Measurements from ENCODE around the gene PEX5. TPM values are rescaled to one million over a fixed set of nuclear protein-coding genes. Genes with fewer than 3 reads are reported as not detected.
"Not testable (repeated sequence)": the region's sequence is repeated elsewhere in the genome, so short reads cannot be mapped to it uniquely, and the experiment has no call there.

Gene PEX5
- total RNA-seq, 1 donor from 2014 or later, result 30.3 TPM

GRCh38 chr12:7207866-7208625 is 18.6 kb downstream of the PEX5 start:
- intact Hi-C loops (cut with DNase I), result no loop called here
- DNase-seq (ENCODE audit: low spot score), result no peak

- DNase-seq (ENCODE audit: low spot score), result no peak
- intact Hi-C loops (cut with DNase I), result no loop called here
Observed at GRCh38 chr12:7209958-7210357, 20.5 kb downstream of the PEX5 start.

- intact Hi-C loops (cut with DNase I), result no loop called here
- DNase-seq (ENCODE audit: low spot score), result no peak
Observed at GRCh38 chr12:7210642-7211151, 21.2 kb downstream of the PEX5 start.

- intact Hi-C loops (cut with DNase I), result no loop called here
- DNase-seq (ENCODE audit: low spot score), result no peak
Observed at GRCh38 chr12:7212678-7213077, 23.2 kb downstream of the PEX5 start.

DNA sequence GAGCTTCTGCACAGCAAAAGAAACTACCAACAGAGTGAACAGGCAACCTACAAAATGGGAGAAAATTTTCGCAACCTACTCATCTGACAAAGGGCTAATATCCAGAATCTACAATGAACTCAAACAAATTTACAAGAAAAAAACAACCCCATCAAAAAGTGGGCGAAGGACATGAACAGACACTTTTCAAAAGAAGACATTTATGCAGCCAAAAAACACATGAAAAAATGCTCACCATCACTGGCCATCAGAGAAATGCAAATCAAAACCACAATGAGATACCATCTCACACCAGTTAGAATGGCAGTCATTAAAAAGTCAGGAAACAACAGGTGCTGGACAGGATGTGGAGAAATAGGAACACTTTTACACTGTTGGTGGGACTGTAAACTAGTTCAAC is 24.3 kb downstream of the PEX5 start:
- DNase-seq (ENCODE audit: low spot score); intact Hi-C loops (cut with DNase I): not testable (repeated sequence)

GRCh38 chr12:7217475-7218069 is 28.1 kb downstream of the PEX5 start:
- DNase-seq (ENCODE audit: low spot score), result no peak

DNA sequence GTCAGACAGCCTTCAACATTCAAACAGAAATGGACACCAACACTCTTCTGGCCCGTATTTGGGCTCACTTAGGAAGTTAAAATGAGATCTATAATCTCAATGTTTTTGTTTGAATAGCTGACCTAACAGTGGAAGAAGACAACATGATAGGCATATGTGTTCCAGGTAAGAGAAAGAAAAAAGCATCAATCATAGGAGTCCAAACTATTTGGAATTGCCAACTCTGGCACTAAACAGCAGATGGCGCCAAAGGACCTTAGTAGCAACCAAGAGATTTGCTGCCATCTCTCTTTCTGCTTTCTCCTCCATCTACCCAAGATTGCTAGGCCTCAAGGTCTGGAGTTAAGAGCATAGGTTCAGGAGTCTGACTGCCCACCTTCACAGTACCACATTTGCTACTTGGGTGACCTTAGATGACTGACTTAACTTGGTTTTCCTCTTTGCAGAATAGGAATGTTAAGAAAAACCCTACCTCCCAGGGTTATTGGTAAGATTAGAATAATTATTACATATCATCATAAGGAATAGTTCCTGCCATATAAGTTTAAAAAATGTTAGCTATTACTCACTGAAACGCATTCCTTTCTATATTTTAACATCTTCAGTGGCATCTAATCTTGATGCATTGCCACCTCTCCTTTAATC is 30.2 kb downstream of the PEX5 start:
- DNase-seq (ENCODE audit: low spot score), result no peak
- intact Hi-C loops (cut with DNase I), result loop anchor here (1.0 to 2.0 kb wide), 2 partner anchors 241 to 419 kb away; no protein-coding TSS in a partner anchor

More at GRCh38 chr12:7217475-7218069, 28.1 kb downstream of the PEX5 start:
- intact Hi-C loops (cut with DNase I), result no loop called here

DNA sequence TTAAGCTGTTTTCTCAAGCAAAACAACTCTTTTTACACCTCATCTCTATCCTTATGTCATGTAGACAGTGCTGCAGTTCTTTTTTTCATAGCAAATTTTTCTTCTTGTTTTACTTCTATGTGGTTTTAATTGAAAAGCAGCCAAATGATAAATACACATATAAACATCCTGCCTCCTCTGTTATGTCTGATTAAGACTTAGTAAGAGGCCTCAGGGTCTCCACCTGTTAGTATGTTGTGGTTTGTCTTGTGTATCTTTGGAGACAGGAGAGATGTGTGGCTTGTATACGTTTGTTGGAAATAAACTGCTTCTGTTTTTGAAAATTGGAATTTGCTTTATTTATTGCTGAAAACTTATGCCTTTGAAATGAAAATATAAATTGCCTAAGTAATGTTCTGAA is 32.0 kb downstream of the PEX5 start:
- no peak for DNase-seq (ENCODE audit: low spot score)
- intact Hi-C loops (cut with DNase I), result loop anchor here (2.0 kb wide), 1 partner anchor 239 kb away; no protein-coding TSS in a partner anchor

DNA sequence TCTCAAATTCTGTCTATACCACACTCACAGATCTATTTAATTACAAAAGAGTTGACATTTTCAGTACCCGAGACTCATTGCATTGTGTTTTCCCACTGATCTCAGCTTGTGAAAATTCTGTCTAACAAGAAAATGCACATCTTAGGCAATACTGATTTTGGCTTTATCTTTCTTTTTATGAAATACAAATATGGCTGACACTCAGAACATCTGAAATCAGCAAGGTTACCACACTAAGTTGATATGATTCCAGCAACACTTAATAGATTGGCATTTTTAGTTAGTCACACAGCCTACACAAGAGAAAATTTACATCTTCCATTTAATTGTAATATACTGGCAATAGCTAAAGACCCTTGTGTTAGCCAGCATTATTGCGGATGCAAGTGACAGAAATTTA is 40.3 kb downstream of the PEX5 start:
- DNase-seq (ENCODE audit: low spot score), result no peak
- intact Hi-C loops (cut with DNase I), result no loop called here

DNA sequence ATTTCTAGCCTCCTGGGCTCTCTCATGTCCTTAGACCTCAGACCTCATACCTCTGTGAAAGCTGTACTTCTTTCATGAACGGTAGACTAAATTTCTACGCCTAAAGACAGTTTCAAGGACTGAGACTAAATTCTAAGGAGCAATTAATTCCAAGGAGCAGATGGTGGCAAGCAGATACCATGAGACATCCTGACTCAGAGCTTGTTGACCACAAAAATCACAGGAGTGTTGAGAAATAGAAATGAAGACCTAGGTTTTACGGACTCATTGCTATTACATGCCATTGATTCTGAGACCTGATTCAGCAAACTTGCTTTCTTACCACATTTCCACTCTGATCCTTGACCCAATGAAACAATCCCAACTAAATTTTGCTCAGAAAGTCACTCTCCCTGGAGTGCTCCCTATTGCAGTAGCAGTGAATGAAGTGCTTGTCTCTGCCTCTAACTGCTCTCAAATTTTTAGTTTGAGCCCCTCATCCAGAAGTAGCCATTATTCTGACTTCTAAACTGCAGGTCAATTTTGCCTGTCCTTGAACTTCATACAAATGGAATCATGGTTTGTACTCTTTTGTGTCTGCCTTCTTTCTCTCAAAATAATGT is 52.0 kb downstream of the PEX5 start:
- intact Hi-C loops (cut with DNase I), result no loop called here
- no peak for DNase-seq (ENCODE audit: low spot score)

- intact Hi-C loops (cut with DNase I), result no loop called here
- no peak for DNase-seq (ENCODE audit: low spot score)
Observed at GRCh38 chr12:7242176-7243101, 53.0 kb downstream of the PEX5 start.

- DNase-seq (ENCODE audit: low spot score); intact Hi-C loops (cut with DNase I): not testable (repeated sequence)
Observed at GRCh38 chr12:7251328-7251996, 62.0 kb downstream of the PEX5 start.

- no peak for DNase-seq (ENCODE audit: low spot score)
- intact Hi-C loops (cut with DNase I), result no loop called here
Observed at GRCh38 chr12:7259060-7259459, 69.6 kb downstream of the PEX5 start.

Other genes starting within 250 kb of the PEX5 start
- not detected for gene RNU7-1, start 245.9 kb upstream of the PEX5 start, total RNA-seq
- gene C12orf57, start 245.7 kb upstream of the PEX5 start, total RNA-seq, result 162 TPM
- 7.0 TPM for gene PTPN6, start 238.3 kb upstream of the PEX5 start, total RNA-seq
- 125 TPM for gene PHB2, start 219.0 kb upstream of the PEX5 start, total RNA-seq
- gene EMG1, start 218.8 kb upstream of the PEX5 start, total RNA-seq, result 32.7 TPM
- gene LPCAT3, start 171.2 kb upstream of the PEX5 start, total RNA-seq, result 19.7 TPM
- gene C1S, start 129.0 kb upstream of the PEX5 start, total RNA-seq, result 69.0 TPM
- gene C1R, start 97.2 kb upstream of the PEX5 start, total RNA-seq, result 96.9 TPM
- gene C1RL, start 80.5 kb upstream of the PEX5 start, total RNA-seq, result 10.5 TPM
- 0.62 TPM for gene RBP5, start 60.8 kb upstream of the PEX5 start, total RNA-seq
- 5.7 TPM for gene CLSTN3, start 59.3 kb upstream of the PEX5 start, total RNA-seq
- not detected for gene ACSM4, start 114.4 kb downstream of the PEX5 start, total RNA-seq